GM12892 (cell line): Measurements from ENCODE around the gene ATP13A2.

Experiments used
- DNase-seq: peaks from one replicate; pipeline ENCODE4 v3.0.0; 2011; ENCODE audit not compliant: insufficient read length
- FAIRE-seq: peaks from 2 replicates; lab custom pipeline; 2011; peaks lifted over from hg19 to GRCh38; lab: Jason Lieb, UNC
- POLR2A ChIP-seq: IDR thresholded peaks from 2 replicates; pipeline ENCODE4 v1.6.1; 2011; ENCODE audit warnings: low read depth, low read length, control low read depth
- POLR2AphosphoS5 ChIP-seq: IDR thresholded peaks from 2 replicates; pipeline ENCODE4 v1.6.1; 2011; ENCODE audit warnings: low read depth, low read length, control low read depth
- TAF1 ChIP-seq: IDR thresholded peaks from 2 replicates; pipeline ENCODE4 v1.6.1; 2011; ENCODE audit warnings: low read depth, mild to moderate bottlenecking, control low read depth, low read length, borderline replicate concordance

Gene ATP13A2

DNA sequence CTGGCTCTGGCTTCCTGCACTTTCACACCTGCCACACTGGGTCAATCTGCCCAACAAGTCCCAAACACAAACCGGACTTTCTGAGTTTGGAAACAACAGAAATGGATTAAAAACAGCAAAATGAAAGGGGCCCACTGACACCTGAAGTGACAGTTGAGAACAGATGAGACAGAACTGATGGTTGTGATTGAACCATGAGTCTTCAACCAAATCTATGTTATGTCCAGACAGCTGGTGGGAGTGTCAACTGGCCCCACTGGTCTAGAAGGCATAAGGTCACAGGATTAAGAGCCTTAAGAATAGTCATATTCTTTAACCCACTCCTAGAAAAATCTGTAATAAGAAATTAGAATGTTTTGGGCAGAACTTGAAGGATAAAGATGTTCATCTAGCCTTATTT is 13.0 kb upstream of the ATP13A2 start:
- no peak for DNase-seq
- TF ChIP-seq POLR2AphosphoS5, result no peak
- TF ChIP-seq POLR2A, result no peak
- TF ChIP-seq TAF1, result no peak
- FAIRE-seq, result no peak

DNA sequence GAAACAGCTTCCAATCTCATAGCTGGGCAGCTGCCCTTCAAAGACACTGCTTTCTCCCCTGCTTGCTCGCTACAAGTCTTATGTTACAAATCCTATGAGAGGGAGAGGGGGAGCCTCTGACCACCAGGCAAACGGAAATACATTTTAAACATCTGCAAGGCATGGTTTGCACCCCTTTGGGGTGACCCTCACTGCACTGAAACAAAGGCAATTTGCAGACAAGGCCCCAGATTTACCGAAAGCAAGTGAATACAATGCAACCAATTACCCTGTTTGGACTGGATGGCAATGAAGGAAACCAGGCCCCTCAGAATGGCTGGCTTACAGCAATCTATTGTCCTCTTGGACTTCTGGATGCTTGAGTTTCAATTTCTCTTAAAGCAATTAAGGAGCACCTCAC is 11.8 kb upstream of the ATP13A2 start:
- no peak for DNase-seq
- TF ChIP-seq POLR2AphosphoS5 (no peak), POLR2A (no peak), TAF1 (no peak)
- no peak for FAIRE-seq

DNA sequence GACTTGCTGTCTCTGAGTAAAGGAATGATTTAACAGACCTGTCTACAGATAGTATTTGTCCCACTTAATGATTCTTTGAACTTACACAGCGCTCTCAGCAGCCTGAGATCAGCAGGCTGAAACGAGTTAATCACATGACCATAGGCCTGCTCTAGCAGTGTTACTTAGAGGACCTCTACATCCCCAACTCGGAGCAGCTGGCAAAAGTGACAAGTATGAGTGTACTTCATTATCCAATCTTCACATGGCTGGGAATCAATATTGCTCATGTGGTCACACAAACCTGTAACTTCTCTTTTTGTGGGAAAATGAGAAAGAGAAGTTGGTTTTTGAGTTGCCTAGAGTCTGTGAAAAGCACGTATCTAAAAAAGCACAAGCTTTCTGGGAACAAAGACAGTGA is 11.4 kb upstream of the ATP13A2 start:
- TF ChIP-seq POLR2AphosphoS5 (no peak), POLR2A (no peak), TAF1 (no peak)
- no peak for DNase-seq
- FAIRE-seq, result no peak

DNA sequence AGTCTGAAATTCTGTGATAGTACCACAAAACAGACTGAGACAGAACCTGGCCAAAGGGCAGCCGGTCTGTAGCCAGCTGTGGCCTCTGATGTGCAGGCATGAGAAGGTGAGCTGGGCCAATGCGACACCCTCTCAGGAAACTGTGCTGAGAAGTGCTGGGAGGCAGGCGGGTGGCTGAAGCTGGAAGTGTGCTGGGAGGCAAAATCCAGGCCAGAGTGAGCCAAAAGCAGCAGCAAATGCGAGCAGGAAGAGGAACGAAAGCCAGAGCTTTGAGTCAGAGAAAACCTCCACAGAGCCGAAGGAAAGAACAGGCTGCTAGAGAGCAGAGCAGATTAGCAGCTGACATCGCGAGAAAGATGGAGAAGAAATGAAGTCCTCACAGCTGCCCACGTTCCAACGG is 10.2 kb upstream of the ATP13A2 start:
- DNase-seq (no peak), FAIRE-seq (no peak)
- no peak for TF ChIP-seq POLR2AphosphoS5
- no peak for TF ChIP-seq TAF1
- no peak for TF ChIP-seq POLR2A

DNA sequence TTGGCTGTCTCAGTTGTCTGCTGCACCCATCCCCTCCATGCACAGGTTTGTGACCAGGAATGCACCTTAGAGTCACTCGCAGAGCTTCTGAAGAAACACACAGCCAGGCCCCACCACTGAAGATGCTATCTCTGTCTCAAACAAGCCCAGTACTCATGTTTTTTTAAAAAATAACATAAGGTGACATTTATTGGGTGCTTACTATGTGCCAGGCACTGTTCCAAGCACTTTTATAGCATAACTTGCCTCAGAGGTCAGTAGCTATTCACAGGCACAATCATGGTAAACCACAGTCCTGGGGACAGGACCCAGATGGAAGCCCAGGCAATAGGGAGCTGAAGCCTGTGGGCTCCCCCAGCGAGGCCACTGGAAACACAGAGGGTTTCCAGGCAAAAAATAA is 8.8 kb upstream of the ATP13A2 start:
- TF ChIP-seq POLR2AphosphoS5, result no peak
- TF ChIP-seq TAF1, result no peak
- TF ChIP-seq POLR2A, result no peak
- FAIRE-seq (no peak), DNase-seq (no peak)

DNA sequence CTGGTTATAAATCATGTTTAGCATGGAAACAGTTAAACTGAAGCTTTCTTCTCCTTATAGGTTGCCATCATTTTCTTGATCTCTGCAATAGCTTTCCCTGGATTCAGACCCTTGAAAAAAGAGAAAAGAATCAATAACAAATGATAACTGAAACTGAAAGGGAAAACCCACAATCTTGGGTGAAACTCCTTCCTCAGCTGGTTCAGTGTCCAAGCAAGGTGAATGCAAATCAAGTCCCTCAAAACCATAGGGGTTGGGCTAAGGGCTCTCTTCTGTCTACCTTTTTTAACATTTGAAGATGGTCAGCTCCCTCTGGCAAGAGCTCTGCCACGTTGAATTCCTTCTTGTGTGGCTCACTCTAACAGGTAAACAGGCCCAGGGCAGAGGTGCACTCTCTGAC is 7.1 kb upstream of the ATP13A2 start:
- peak; percentile 80 for FAIRE-seq
- TF ChIP-seq TAF1 (no peak), POLR2AphosphoS5 (no peak)
- no peak for DNase-seq

DNA sequence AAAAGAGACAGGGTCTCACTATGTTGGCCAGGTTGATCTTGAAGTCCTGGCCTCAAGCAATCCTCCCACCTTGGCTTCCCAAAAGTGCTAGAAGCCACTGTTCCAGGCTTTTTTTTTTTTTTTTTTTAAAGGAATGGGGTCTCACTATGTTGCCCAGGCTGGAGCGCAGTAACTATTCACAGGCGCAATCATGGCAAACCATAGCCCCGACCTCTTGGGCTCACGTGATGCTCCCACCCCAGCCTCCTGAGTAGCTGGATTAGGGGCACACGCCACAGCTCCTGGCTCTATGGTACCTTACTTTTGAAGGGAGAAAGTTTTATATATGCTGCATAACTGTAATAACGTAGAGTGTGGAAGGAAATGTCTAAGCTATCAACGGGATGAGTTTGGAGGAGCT is 5.7 kb upstream of the ATP13A2 start:
- FAIRE-seq (no peak), DNase-seq (no peak)
- no peak for TF ChIP-seq TAF1
- TF ChIP-seq POLR2A, result no peak
- TF ChIP-seq POLR2AphosphoS5, result no peak

DNA sequence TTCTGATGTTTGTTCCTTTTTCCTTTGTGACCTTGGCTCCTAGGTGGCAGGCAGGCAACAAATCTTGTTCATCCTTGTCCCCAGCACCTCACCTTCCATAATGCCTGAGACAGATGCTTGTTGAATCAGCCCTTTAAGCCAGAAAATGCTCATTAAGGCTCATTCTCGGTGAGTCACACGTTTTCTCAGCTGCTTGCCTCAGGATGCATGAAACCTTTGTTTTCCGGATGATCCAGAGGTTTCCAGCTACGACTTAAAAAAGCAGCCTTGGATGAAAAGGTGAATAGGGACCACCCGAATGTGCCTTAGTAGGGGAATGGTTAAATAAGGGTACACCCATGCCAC is 4.6 kb upstream of the ATP13A2 start:
- FAIRE-seq (no peak), DNase-seq (no peak)
- no peak for TF ChIP-seq POLR2AphosphoS5

DNA sequence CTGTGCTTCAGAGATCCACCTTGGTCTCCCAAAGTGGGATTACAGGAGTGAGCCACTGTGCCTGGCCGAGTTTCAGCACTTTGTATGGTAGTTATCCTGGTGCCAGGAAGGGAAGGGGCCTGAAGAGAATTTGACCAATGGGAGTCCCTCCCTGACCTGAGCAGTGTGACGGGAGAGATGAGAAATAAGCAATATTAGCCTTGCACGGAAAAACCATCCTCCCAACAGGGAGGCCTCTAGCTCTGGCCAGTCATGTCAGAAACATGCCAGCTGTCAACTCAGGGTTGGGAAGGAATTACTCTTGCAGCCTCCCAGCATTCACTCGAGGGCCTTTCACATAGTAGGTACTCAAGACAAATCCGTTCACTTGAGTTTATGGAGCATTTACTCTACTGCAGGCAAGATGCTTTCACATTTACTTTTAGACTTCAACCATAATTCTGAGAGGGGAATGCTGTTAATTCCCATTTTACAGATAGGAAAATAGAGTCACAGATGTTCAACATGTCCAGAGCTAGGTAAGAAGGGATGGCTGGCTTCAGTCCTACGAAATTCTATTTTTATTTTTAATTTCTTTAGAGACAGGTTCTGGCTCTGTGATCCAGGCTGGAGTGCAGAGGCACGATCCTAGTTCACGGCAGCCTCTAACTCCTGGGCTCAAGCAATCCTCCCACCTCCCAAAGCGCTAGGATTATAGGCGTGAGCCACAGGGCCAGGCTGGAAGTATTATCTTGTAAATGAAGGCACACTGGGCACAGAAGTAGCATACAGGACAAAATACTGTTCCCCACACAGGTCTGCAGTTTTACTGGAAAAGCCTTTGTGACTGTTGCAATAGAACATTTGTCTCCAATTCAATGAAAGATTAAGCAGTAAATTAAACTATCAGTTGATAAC is 3.2 kb upstream of the ATP13A2 start:
- DNase-seq (no peak), FAIRE-seq (no peak)
- TF ChIP-seq TAF1, result no peak
- TF ChIP-seq POLR2AphosphoS5, result no peak
- no peak for TF ChIP-seq POLR2A

DNA sequence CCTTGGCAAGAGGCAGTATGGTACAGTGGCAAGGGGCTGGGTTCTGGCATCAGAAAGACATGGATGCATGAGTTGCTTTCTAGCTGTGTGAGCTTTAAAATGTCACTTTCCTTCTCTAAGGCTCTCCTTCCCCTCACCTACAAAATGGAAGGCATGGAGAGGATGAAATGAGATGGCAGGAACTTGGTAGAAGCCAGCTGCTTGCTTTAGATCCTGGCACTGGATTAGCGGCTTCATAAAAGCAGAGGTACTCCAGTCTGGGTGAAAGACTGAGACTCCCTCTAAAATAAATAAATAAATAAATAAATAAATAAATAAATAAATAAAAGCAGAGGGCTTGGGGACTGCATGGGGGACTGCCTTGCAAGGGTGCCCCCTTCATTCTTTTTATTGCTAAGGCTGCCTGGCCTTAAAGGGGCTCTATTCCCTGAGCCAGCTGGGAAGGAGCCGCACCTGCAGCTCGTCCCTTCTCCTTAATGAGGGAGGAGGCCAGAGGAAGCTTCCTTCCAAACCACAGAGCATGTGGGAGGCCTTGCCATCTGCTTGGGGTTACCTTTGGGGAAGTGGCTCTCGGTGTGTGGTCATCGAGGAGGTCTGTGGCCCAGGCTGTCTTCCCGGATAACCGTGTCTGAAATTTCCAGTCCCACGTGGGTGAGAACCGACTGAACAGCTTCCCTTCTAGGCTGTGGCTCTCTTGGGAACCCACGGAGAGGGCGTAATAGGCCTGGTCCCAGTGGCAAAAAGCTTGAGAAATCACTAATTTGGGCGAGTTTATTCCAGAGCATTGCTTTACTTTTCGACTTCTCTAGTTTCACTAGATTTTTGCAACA is 2.0 kb upstream of the ATP13A2 start:
- TF ChIP-seq TAF1, result no peak
- TF ChIP-seq POLR2A, result no peak
- TF ChIP-seq POLR2AphosphoS5, result no peak
- no peak for DNase-seq
- no peak for FAIRE-seq

DNA sequence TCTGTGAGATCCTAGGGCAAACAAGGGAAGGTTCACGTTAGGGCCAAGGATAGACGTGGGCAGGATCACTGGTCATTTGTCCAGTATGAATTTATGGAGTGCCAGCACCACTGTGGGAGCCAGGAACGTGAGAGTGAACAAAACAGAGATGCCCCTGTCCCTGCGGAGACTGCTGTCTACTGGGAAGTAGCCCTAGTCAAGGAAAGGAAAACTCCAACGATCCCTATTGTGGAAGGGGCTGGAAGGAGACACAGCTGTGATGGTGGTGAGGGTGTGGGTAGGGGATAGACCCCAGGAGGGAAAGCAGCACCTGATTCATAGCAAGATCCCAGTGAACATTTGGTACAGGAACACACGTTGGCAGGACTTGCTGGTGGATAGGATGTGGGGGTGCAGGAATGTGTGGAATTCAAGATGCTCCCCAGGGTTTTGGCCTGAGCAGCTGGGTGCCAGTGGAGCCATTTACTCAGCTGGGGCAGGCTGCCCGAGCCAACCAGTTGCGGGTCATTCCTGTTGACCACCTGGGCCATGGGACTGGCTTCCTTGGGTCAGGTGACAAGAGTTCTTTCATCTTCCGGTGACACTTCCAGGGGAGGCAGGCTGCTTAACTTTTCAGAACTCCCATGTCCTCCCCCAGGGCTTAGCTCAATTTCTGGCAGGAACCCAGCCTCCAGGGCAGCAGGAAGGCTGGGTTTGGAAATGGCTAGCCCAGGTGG is 1.2 kb upstream of the ATP13A2 start:
- FAIRE-seq (no peak), DNase-seq (no peak)
- no peak for TF ChIP-seq POLR2A
- no peak for TF ChIP-seq TAF1
- no peak for TF ChIP-seq POLR2AphosphoS5
